ENCODE results near the gene SHISA4.
"Not testable (repeated sequence)": the region's sequence is repeated elsewhere in the genome, so short reads cannot be mapped to it uniquely, and the experiment has no call there.

Gene SHISA4, protein sequence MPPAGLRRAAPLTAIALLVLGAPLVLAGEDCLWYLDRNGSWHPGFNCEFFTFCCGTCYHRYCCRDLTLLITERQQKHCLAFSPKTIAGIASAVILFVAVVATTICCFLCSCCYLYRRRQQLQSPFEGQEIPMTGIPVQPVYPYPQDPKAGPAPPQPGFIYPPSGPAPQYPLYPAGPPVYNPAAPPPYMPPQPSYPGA

GRCh38 chr1:201888282-201889089, at the start of gene SHISA4:
Gene SHISA4, plus strand, starts transcription at chr1:201888898. Its CDS starts 97 bp downstream, at chr1:201888995.
- DNase-seq: peak in 1 of 2 experiments; percentile 42

- not testable (repeated sequence) for DNase-seq
Observed at GRCh38 chr1:201839089-201839488, 49.6 kb upstream of the SHISA4 start.

- DNase-seq: no peak
Observed at GRCh38 chr1:201840055-201840454, 48.6 kb upstream of the SHISA4 start.

DNA sequence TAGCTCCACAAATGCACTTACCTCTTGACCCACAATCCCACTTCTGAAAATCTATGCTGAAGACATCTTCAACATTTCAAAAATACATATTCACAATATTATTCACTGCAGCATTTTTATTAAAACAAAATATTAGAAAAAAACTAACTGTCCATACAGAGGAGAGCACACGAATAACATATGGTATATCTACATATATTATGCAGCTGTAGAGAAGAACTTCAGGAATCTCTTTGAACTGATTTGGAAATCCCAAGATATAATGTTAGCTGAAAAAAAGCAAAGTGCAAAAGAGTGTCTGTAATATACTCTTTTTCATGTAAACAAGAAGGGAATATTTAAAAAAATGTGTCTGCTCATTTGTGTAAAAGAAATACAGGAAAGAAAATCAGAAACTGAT, 48.2 kb upstream of the SHISA4 start:
- no peak for DNase-seq

DNA sequence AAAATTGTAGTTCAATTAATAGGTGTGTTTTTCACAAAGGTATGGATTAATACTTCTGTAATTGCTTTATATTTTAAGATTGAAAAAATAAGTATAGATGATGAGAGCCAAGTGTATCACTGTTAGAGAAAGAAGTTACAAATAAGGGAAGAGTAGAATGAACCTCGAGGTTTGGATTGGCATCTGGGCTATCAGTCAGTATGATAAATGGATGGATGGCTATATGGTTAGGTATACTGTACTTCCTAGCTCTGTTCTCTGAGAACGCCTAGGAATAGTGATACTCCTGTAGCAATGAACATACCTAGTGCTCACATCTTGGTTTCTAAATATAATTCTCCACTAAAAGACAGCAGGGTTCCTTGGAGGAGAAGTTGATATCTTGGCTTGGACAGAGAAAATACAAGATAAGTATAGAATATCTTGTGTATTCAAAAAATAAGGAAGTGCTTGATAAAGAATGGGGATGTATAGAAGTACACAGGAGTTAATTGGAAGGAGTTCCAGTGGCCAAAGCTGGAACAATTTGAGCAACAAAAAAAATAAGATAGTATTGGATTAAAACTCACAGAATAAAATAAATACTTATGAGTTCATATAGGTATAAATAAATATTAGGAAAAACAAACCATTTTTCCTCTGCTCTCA, 47.3 kb upstream of the SHISA4 start:
- DNase-seq: no peak

DNA sequence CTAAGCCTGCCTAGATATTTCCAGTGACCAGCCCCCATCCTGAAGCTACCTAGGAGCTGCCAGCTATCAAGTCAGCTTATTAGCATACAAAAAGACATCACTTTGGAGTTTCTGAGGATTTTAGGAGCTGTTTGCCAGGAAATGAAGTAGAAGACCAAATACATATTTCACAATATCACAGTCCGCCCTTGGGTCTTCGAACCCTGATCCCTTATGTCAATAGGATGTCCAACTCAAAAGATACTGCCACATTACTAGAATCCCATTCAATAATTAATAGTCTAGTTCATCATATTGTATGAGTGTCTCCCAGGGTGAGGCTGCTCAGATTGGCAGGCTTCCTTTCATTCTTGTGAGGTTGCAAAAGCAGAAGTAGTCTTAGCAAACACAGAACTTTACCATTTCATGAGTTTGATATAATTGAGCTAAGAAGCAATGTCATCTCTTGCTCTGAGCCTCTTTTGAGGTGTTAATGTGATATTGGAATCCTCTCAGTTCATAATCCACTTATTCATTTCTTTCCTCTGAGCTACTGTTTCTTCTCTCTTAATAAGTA, 46.1 kb upstream of the SHISA4 start:
- DNase-seq: no peak

DNA sequence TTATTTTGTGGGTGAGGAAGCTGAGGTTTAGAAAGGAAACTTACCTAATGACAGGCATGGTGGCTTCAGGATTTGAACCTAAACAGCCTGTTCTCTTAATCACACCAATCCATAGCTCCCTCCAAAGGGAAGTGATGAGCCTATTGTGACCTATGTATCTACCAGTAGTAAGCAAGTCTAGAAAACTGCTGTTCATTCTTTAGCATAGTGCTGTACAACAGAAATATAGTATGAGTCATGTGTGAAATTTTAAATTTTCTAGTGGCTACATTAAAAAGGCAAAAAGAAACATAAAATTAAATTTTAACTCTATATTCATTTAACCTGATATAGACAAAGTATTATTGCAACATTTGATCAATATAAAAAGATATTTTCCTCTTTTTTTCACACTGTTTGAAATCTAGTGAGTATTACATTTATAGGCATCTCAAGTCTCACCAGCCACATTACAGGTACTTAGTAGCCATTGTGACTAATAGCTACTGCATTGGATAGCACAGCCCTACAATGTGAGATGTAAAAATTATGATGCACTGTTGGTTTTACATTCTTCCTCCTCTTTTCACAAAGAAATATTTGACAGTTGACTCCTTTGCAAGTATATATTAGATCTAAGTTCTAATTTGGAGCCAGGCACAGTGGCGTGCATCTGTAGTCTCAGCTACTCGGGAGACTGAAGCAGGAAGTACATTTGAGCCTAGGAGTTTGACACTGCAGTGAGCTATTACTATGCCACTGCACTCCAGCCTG, 43.2 kb upstream of the SHISA4 start:
- no peak for DNase-seq

- no peak for DNase-seq
Observed at GRCh38 chr1:201847150-201847549, 41.5 kb upstream of the SHISA4 start.

- DNase-seq: no peak
Observed at GRCh38 chr1:201848230-201848629, 40.5 kb upstream of the SHISA4 start.

DNA sequence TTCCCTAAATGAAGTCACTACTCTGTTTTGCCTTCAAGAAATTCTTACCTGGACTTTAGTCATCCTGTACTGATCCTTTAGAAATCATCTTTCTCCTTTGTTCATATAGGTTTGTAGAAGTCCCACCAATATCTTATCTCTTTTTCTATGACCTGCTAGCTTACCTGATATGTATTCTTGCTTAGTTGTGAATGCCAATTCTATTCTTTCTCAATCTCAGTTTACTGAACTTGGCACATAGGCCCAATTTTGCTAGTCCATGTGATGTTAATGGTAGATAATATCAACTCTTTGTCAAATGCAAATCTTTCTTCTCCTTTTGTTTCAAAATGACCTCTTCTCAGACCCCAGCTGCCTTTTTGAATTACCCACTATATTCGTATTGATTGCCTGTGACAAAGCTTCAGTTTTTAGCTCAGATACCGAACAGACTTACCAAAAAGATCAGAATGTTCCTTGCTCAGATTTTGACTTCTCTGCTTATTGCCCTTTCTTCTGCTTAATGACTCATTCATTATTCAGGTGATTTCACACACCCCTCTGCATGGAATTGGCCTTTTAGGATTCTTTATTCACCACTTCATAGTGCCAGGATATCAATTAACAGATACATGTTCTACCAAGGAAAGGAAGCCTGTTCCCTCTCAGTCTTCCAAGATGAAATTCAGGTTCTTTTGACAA, 39.2 kb upstream of the SHISA4 start:
- DNase-seq: no peak

DNA sequence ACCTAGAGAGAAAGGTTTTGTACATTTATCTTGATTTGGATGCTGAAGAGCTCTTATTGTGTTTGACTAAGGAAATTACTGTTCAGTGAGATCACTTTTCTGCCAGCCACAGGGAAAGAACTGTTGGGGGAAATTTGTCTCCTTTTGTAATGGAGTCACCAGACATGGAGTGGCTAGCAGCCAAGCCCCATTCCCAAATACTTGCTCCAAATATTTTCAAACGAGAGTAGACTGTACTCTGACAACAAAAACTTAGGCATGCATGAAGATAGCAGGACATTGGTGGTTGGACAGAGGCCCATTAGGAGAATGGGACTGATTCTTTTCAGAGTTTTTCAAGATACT, 38.7 kb upstream of the SHISA4 start:
- DNase-seq: no peak

- no peak for DNase-seq
Observed at GRCh38 chr1:201851949-201852348, 36.7 kb upstream of the SHISA4 start.

GRCh38 chr1:201856722-201857121, 32.0 kb upstream of the SHISA4 start:
- DNase-seq: not testable (repeated sequence)

DNA sequence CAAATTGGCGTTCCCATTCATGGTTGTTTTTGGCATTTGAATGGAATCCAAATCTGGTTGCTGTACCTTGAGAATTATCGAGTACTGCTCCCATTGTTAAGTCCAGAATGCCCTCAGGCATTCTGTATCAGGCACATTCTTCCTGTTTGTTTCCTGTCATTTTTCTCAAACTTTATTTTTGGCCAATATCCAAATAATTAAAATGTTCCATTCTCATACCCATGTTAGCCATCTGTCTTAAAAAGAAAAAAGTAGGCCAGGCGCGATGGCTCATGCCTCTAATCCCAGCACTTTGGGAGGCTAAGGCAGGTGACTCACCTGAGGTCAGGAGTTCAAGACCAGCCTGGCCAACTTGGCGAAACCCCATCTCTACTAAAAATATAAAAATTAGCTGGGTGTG, 29.3 kb upstream of the SHISA4 start:
- no peak for DNase-seq

DNA sequence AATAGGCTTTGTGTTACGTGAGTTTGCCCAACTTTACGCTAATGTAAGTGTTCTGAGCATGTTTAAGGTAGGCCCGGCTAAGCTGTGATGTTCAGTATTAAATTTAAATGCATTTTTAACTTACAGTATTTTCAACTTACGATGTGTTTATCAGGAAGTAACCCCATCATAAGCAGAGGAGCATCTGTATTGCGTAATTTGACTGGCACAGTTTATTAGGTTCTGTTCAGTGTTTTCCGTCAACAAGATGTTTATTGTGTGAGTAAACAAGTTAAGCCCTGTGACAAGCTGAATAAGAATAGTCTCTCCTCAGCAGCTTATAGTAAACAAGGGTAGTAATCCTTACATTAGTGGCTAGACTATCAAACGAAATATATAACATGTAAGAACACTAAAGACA, 27.2 kb upstream of the SHISA4 start:
- DNase-seq: no peak

GRCh38 chr1:201870397-201870796, 18.3 kb upstream of the SHISA4 start:
- no peak for DNase-seq

DNA sequence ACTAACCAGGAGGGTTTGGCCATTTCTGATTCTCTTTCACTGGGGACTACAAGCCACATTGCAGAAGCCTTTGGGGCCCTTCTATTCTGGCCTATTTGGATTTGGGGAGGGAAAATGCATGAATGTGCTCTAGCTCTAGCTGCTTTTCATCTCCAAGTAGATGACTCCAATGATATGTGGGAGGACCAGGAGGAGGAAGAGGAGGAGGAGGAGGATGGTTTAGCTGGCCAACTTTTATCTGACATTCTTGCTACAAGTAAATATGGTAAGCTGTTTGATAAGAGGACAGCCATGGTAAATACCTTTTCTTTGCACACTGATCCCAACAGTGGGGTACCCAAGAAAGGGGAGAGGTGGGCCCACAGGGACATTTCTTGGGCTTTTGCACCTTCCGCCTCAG, 14.0 kb upstream of the SHISA4 start:
- no peak for DNase-seq

DNA sequence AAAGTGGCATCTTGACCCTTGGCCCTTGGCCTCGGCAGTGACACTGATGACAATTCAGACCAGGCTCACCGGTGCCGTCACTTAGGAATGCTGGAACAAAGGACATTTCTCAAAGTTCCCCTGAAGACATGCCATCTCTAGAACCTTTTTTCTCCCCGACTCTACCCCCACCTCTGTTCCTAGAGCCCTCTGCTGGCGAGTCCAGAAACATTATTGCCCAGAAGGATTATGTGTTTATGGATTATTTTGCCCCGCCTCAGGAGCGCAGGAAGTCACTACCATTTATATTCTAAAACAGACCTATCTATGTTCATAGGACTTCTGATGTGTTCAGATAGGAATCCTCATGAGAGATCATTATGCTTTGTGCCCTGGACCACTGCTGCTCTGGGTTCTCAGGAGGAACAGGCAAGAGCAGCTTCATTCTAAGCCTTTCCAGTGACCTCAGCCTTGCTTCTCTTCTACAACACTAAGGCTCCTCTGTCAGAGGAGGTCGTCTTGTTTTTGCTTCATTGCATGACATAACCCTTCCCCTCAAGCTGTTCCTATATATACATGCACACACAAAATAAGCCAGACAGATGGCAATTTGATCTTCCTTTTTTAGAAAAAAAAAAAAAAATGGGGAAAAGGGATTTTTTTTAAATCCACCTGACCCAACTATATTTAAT, 12.4 kb upstream of the SHISA4 start:
- DNase-seq: no peak

DNA sequence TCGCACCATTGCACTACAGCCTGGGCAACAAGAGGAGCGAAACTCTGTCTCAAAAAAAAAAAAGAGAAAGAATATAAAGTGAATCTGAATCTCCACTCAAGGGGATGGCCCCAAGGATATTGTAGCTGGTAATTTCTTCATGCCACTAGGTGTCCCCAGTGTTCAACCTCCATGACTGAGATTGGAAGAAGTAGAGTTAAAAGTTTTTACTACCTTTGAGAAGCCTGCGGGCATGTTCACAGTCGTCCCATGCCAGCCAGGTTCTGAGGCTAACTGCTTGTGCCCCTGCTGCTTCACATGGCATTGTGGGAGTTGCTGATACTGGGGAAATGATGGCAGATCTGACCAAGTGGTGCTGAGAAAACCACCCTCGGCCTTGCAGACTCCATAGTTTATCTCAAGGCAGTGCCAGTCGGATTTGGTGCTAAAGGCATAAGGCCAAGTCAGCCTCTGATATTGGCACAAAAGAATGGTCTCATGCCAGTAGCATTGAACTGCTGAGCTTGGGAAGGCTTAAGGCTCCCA, 10.8 kb upstream of the SHISA4 start:
- DNase-seq: peak in 1 of 2 experiments; percentile 20

DNA sequence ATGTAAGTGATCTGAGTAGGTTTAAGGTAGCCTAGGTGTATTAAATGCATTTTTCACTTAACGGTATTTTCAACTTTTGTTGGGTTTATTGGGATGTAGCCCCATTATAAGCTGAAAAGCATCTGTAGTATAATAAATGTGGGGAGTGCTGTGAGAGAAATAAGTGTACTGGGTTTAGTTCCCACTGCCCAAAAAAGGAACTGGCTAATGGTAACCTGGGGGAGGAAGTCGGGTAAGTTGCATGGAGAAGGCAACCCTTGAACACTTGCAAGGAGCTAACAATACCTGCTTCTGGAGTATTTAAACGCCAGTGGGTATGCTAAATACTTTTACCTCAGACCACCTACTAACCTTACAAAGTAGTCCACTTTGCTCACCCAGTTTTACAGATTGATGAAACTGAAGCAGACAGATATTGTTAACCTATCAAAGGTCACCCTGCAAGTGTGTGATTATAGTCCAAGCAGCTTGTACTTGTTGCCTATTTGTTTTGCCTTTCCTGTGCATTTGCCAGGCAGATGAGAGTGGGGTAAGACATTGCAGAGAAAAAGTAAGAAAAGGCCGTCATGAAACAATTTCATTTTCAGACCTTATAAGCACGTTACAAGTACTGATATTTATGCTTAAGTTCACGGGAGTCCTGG, 7.6 kb upstream of the SHISA4 start:
- DNase-seq: no peak

DNA sequence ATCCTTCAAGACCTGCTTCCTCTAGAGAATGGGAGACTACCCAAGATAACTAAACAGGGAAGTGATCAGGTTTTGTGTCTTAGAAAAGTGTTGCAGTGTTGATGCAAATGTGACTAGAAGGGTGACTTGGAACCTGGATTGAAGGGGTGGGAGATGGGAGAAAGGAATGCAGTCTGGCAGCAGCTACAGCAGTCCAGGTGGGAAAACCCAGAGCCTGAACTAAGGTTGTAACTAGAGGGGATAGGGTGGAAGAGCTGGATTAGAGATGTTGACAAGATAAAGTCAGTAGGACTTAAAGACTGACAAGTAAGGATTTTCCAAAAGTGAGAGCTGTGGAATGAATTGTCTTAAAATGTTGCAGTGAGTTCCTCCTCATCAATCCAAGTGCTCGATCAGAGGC, 7.1 kb upstream of the SHISA4 start:
- DNase-seq: no peak
